Testis (tissue), 3 donors: ENCODE measurements around the gene IL1RAPL2. TPM values are rescaled to one million over a fixed set of nuclear protein-coding genes. Genes with fewer than 3 reads are reported as not detected.

Experiments used
- DNase-seq: peaks from one replicate; pipeline ENCODE4 v3.0.0-alpha.2; 2019
- H3K27ac ChIP-seq, 2 donors: fragments of 200-600 bp; sonication (generic); one replicate each; pipeline ENCODE4 v1.5.1; 2019
- H3K27me3 ChIP-seq: fragments of 200-600 bp; sonication (generic); one replicate; pipeline ENCODE4 v1.5.1; 2019
- H3K36me3 ChIP-seq: fragments of 200-600 bp; sonication (generic); one replicate; pipeline ENCODE4 v1.5.1; 2017; ENCODE audit warnings: low read depth; ENCODE audit errors: missing control alignments
- H3K4me1 ChIP-seq: fragments of 200-600 bp; sonication (generic); one replicate; pipeline ENCODE4 v1.5.1; 2019
- H3K4me3 ChIP-seq, 2 donors: fragments of 200-600 bp; sonication (generic); one replicate each; pipeline ENCODE4 v1.5.1; 2017 to 2019
- H3K9me3 ChIP-seq: fragments of 200-600 bp; sonication (generic); one replicate; pipeline ENCODE4 v1.5.1; 2017
- CTCF ChIP-seq, 3 experiments: fragments of 450-650 bp in 2 of 3; fragments of 200-600 bp in 1 of 3; sonication (generic) in 1 of 3; IDR thresholded peaks; one replicate each; pipeline ENCODE4 v1.5.1; 2016 to 2019; ENCODE audit warnings: antibody characterized with exemption in 3 of 3, mild to moderate bottlenecking in 2 of 3, moderate library complexity in 1 of 3
- POLR2A ChIP-seq: fragments of 450-650 bp; IDR thresholded peaks from one replicate; pipeline ENCODE4 v1.6.1; 2017; ENCODE audit warnings: antibody characterized with exemption, mild to moderate bottlenecking, moderate library complexity
- WGBS, 2 donors: methylation state at CpG; one replicate each; pipeline ENCODE4 v1.1.5; 2018; 5-methylcytosine and 5-hydroxymethylcytosine counted together
- intact Hi-C: fragments of 100-400 bp; cut with DNase I; formaldehyde crosslinking; loops from one replicate; pipeline ENCODE4 v1.15.1; 2023; ENCODE audit warnings: low total_unique reads
- polyA plus RNA-seq: library from polyadenylated mRNA; stranded (reverse); fragments of 350-450 nt; fragmentation: Illumina TruSeq; extraction: RNeasy Lipid Tissue Mini Kit (QIAGEN cat#74804); gene quantifications from one replicate; pipeline ENCODE4 v1.2.3, GENCODE V29; 2014; ENCODE audit warnings: low read depth, low replicate concordance; ENCODE audit not compliant: insufficient read depth
- total RNA-seq, 2 donors: library from RNA; depleted of rRNA; stranded (reverse); fragments of >200 nt; gene quantifications; one replicate each; pipeline ENCODE4 v1.2.3, GENCODE V29; 2016

The IL1RAPL2 gene
- total and polyA plus RNA-seq, 3 donors from 2014 or later: 0.47 to 1.3 (median 1.2) TPM

- Histone ChIP-seq H3K27ac (no peak overlapping the region), H3K36me3 (no peaks in the 10 kb centered on the region), H3K4me3 (no peak overlapping the region), H3K4me1 (no peaks in the 10 kb centered on the region), H3K9me3 (no peaks in the 10 kb centered on the region), H3K27me3 (no peaks in the 10 kb centered on the region)
- no peak for DNase-seq
- intact Hi-C loops: no loop called here
- TF ChIP-seq CTCF (IDR thresholded peaks at IDR 0.05) (no peak), POLR2A (no peak)
- 80 to 100% methylated on average over 1 of the region's 2 CpGs for WGBS, 2 donors
Observed at GRCh38 chrX:105745863-105746262, 1179.9 kb downstream of the IL1RAPL2 start.

- 60 to 64% methylated on average over 6 of the region's 6 CpGs for WGBS, 2 donors
- no peak for DNase-seq
- intact Hi-C loops: no loop called here
- no peaks in the 10 kb centered on the region for H3K4me1 ChIP-seq
- TF ChIP-seq CTCF (IDR thresholded peaks at IDR 0.05): no peak
- TF ChIP-seq POLR2A: no peak
- H3K4me3 ChIP-seq: no peak overlapping the region
- no peaks in the 10 kb centered on the region for H3K36me3 ChIP-seq
- H3K27me3 ChIP-seq: no peaks in the 10 kb centered on the region
- no peaks in the 10 kb centered on the region for H3K9me3 ChIP-seq
- no peak overlapping the region for H3K27ac ChIP-seq
Observed at GRCh38 chrX:105752338-105752956, 1186.4 kb downstream of the IL1RAPL2 start.

GRCh38 chrX:105753411-105753810 lies 1187.4 kb downstream of the IL1RAPL2 start:
- TF ChIP-seq POLR2A (no peak), CTCF (IDR thresholded peaks at IDR 0.05) (no peak)
- no peaks in the 10 kb centered on the region for H3K36me3 ChIP-seq
- intact Hi-C loops: no loop called here
- H3K27ac ChIP-seq: no peak overlapping the region
- H3K27me3 ChIP-seq: no peaks in the 10 kb centered on the region
- no peak overlapping the region for H3K4me3 ChIP-seq
- WGBS, 2 donors: 79 to 80% methylated on average over 4 of the region's 4 CpGs
- peaks cover 1% of the 10 kb centered on the region for H3K4me1 ChIP-seq
- DNase-seq: no peak
- H3K9me3 ChIP-seq: no peaks in the 10 kb centered on the region

- Histone ChIP-seq H3K27me3 (no peaks in the 10 kb centered on the region), H3K27ac (no peak overlapping the region), H3K36me3 (no peaks in the 10 kb centered on the region), H3K4me1 (peaks cover 7% of the 10 kb centered on the region), H3K4me3 (no peak overlapping the region), H3K9me3 (no peaks in the 10 kb centered on the region)
- intact Hi-C loops: no loop called here
- WGBS, 2 donors: 75 to 85% methylated on average over 2 of the region's 2 CpGs
- no peak for TF ChIP-seq POLR2A
- TF ChIP-seq CTCF (IDR thresholded peaks at IDR 0.05): no peak
- no peak for DNase-seq
Observed at GRCh38 chrX:105754286-105754964, 1188.4 kb downstream of the IL1RAPL2 start.

- H3K4me3 ChIP-seq: no peak overlapping the region
- 14 to 27% methylated on average over 1 of the region's 1 CpG for WGBS, 2 donors
- H3K9me3 ChIP-seq: no peaks in the 10 kb centered on the region
- H3K4me1 ChIP-seq: peaks cover 7% of the 10 kb centered on the region
- no peak for DNase-seq
- intact Hi-C loops: no loop called here
- H3K36me3 ChIP-seq: no peaks in the 10 kb centered on the region
- H3K27me3 ChIP-seq: no peaks in the 10 kb centered on the region
- H3K27ac ChIP-seq: no peak overlapping the region
- TF ChIP-seq POLR2A (no peak), CTCF (IDR thresholded peaks at IDR 0.05) (no peak)
Observed at GRCh38 chrX:105755109-105755508, 1189.1 kb downstream of the IL1RAPL2 start.
